SK-N-MC (cell line): ENCODE results near the gene DEAF1.

Experiments used
- DNase-seq: peaks from one replicate; pipeline ENCODE4 v3.0.0-alpha.2; 2011; ENCODE audit warnings: low read depth, low spot score
- H3K27ac ChIP-seq: fragments of 200-600 bp; sonication (generic); 2 replicates; pipeline ENCODE4 v1.5.1; 2016; ENCODE audit warnings: mixed run types
- H3K36me3 ChIP-seq: fragments of 200-600 bp; sonication (generic); 2 replicates; pipeline ENCODE4 v1.6.1; 2017; ENCODE audit warnings: antibody characterized with exemption, low read length, mixed read lengths; ENCODE audit not compliant: insufficient read depth
- H3K4me3 ChIP-seq: fragments of 200-600 bp; sonication (generic); 2 replicates; pipeline ENCODE4 v1.5.1; 2016
- H3K9ac ChIP-seq: fragments of 200-600 bp; sonication (generic); 2 replicates; pipeline ENCODE4 v1.8.0; 2017; ENCODE audit warnings: mixed run types, mixed read lengths; ENCODE audit not compliant: insufficient read length
- H3K9me3 ChIP-seq: fragments of 200-600 bp; sonication (generic); 2 replicates; pipeline ENCODE4 v1.6.1; 2017; ENCODE audit warnings: low read depth, mild to moderate bottlenecking, antibody characterized with exemption, low read length, moderate library complexity, mixed read lengths
- EZH2 ChIP-seq: fragments of 200-600 bp; sonication (generic); IDR thresholded peaks from one replicate; pipeline ENCODE4 v1.6.1; 2017; ENCODE audit warnings: antibody characterized with exemption
- FOXP2 ChIP-seq: optimal IDR thresholded peaks from 2 replicates; pipeline ENCODE3; 2011; ENCODE audit warnings: mild to moderate bottlenecking, moderate library complexity; ENCODE audit not compliant: insufficient read depth; ENCODE audit errors: extremely low read length, control extremely low read depth
- POLR2AphosphoS5 ChIP-seq: IDR thresholded peaks from 2 replicates; pipeline ENCODE4 v1.6.1; 2012; ENCODE audit warnings: mild to moderate bottlenecking, low read depth, low read length, borderline replicate concordance

DEAF1 gene

GRCh38 chr11:704228-704674 is 9.2 kb upstream of the DEAF1 start:
- no peak overlapping the region for H3K9ac ChIP-seq
- no peaks in the 10 kb centered on the region for H3K9me3 ChIP-seq
- no peak overlapping the region for H3K4me3 ChIP-seq
- DNase-seq, result no peak
- 0 out of 2 replicates have a peak overlapping the region, but pooled peaks have one; percentile 64 for H3K27ac ChIP-seq
- TF ChIP-seq POLR2AphosphoS5, result no peak
- no peak for TF ChIP-seq EZH2
- no peak for TF ChIP-seq FOXP2
- no peaks in the 10 kb centered on the region for H3K36me3 ChIP-seq

GRCh38 chr11:703506-703905 is 8.5 kb upstream of the DEAF1 start:
- TF ChIP-seq POLR2AphosphoS5 (no peak), EZH2 (no peak), FOXP2 (no peak)

GRCh38 chr11:702462-703461 is 7.7 kb upstream of the DEAF1 start:
- no peaks in the 10 kb centered on the region for H3K36me3 ChIP-seq
- no peak overlapping the region for H3K9ac ChIP-seq

More at GRCh38 chr11:703506-703905, 8.5 kb upstream of the DEAF1 start:
- Histone ChIP-seq H3K36me3 (no peaks in the 10 kb centered on the region), H3K27ac (peak overlapping the region; percentile 64; the same call in 1 of the 2 replicates), H3K4me3 (no peak overlapping the region), H3K9me3 (no peaks in the 10 kb centered on the region), H3K9ac (no peak overlapping the region)
- no peak for DNase-seq

GRCh38 chr11:701741-702461 is 6.9 kb upstream of the DEAF1 start:
- Histone ChIP-seq H3K27ac (no peak overlapping the region), H3K9ac (no peak overlapping the region), H3K9me3 (no peaks in the 10 kb centered on the region), H3K4me3 (no peak overlapping the region), H3K36me3 (no peaks in the 10 kb centered on the region)
- DNase-seq, result no peak
- TF ChIP-seq POLR2AphosphoS5, result no peak
- TF ChIP-seq FOXP2, result no peak
- no peak for TF ChIP-seq EZH2

More at GRCh38 chr11:702462-703461, 7.7 kb upstream of the DEAF1 start:
- DNase-seq, result no peak
- H3K9me3 ChIP-seq, result no peaks in the 10 kb centered on the region
- 0 out of 2 replicates have a peak overlapping the region, but pooled peaks have one; percentile 64 for H3K27ac ChIP-seq
- no peak overlapping the region for H3K4me3 ChIP-seq
- TF ChIP-seq EZH2 (no peak), POLR2AphosphoS5 (no peak; the same call in 1 of the 2 replicates)

GRCh38 chr11:699753-700152 is 4.7 kb upstream of the DEAF1 start:
- DNase-seq, result no peak
- no peaks in the 10 kb centered on the region for H3K9me3 ChIP-seq
- no peak overlapping the region for H3K4me3 ChIP-seq
- TF ChIP-seq EZH2, result no peak
- TF ChIP-seq POLR2AphosphoS5, result no peak
- TF ChIP-seq FOXP2, result no peak
- H3K27ac ChIP-seq, result no peak overlapping the region
- no peak overlapping the region for H3K9ac ChIP-seq
- H3K36me3 ChIP-seq, result no peaks in the 10 kb centered on the region

GRCh38 chr11:699116-699508 is 4.1 kb upstream of the DEAF1 start:
- no peak for DNase-seq
- Histone ChIP-seq H3K9ac (peak overlapping the region; percentile 49), H3K36me3 (no peaks in the 10 kb centered on the region), H3K4me3 (no peak overlapping the region), H3K27ac (0 out of 2 replicates have a peak overlapping the region, but pooled peaks have one; percentile 11), H3K9me3 (no peaks in the 10 kb centered on the region)
- TF ChIP-seq FOXP2, result no peak
- no peak for TF ChIP-seq POLR2AphosphoS5
- TF ChIP-seq EZH2, result no peak

GRCh38 chr11:698493-699115 is 3.6 kb upstream of the DEAF1 start:
- no peak for DNase-seq
- Histone ChIP-seq H3K36me3 (no peaks in the 10 kb centered on the region), H3K4me3 (no peak overlapping the region), H3K9ac (peak overlapping the region; percentile 49), H3K9me3 (no peaks in the 10 kb centered on the region), H3K27ac (0 out of 2 replicates have a peak overlapping the region, but pooled peaks have one; percentile 11)
- no peak for TF ChIP-seq POLR2AphosphoS5
- no peak for TF ChIP-seq FOXP2
- TF ChIP-seq EZH2, result no peak
